EL (cell line): ENCODE data around the gene TBX1.
A peak's percentile ranks its signal among the peaks of the same experiment; 100 is the strongest.

Source experiments
- DNase-seq: peaks from one replicate; pipeline ENCODE4 v3.0.0-alpha.2; 2016

Gene TBX1

GRCh38 chr22:19760058-19760950 is at the start of gene TBX1:
TSS of gene TBX1 (plus strand) at chr22:19760778. CDS start at chr22:19760844, 66 bp downstream.
- no peak for DNase-seq

GRCh38 chr22:19713245-19713644 is 47.3 kb upstream of the TBX1 start:
- DNase-seq = no peak

- no peak for DNase-seq
These were observed 46.8 kb upstream of the TBX1 start for GRCh38 chr22:19713650-19714311.

GRCh38 chr22:19714312-19715187 is 46.0 kb upstream of the TBX1 start, which contains the start of gene SEPTIN5:
TSS of gene SEPTIN5 (plus strand) at chr22:19714503. CDS start at chr22:19714589, 86 bp downstream.
- DNase-seq = no peak

- no peak for DNase-seq
These were observed 45.2 kb upstream of the TBX1 start for GRCh38 chr22:19715188-19715930.

- no peak for DNase-seq
These were observed 44.3 kb upstream of the TBX1 start for GRCh38 chr22:19716041-19716828.

- DNase-seq = no peak
These were observed 43.8 kb upstream of the TBX1 start for GRCh38 chr22:19716829-19717105.

- DNase-seq = no peak
These were observed 43.4 kb upstream of the TBX1 start for GRCh38 chr22:19717181-19717580.

- DNase-seq = peak; percentile 68
These were observed 42.7 kb upstream of the TBX1 start for GRCh38 chr22:19717691-19718455.

GRCh38 chr22:19718456-19719049 is 42.0 kb upstream of the TBX1 start:
- DNase-seq = no peak

- no peak for DNase-seq
These were observed 41.5 kb upstream of the TBX1 start for GRCh38 chr22:19719050-19719482.

GRCh38 chr22:19719488-19720021 is 41.0 kb upstream of the TBX1 start:
- no peak for DNase-seq

GRCh38 chr22:19720150-19720827 is 40.3 kb upstream of the TBX1 start:
- DNase-seq = no peak

- no peak for DNase-seq
These were observed 39.6 kb upstream of the TBX1 start for GRCh38 chr22:19720999-19721329.

- no peak for DNase-seq
These were observed 39.0 kb upstream of the TBX1 start for GRCh38 chr22:19721330-19722177.

- no peak for DNase-seq
These were observed 38.2 kb upstream of the TBX1 start for GRCh38 chr22:19722178-19722981.

GRCh38 chr22:19722982-19723231 is 37.7 kb upstream of the TBX1 start:
- DNase-seq = no peak
